Mucosa of descending colon (tissue), 3 donors: Measurements from ENCODE around the gene RPS6KC1. TPM values are rescaled to one million over a fixed set of nuclear protein-coding genes. Genes with fewer than 3 reads are reported as not detected.
"Not testable (repeated sequence)": the region's sequence is repeated elsewhere in the genome, so short reads cannot be mapped to it uniquely, and the experiment has no call there.

Source experiments
- ATAC-seq: fragments of 200-7000 bp; cut with Tn5 transposase; one replicate; pipeline ENCODE4 v1.9.1; 2020; ENCODE audit warnings: mild to moderate bottlenecking, moderate library complexity
- DNase-seq, 3 donors: peaks; one replicate each; pipeline ENCODE4 v3.0.0-alpha.2; 2020
- H3K36me3 ChIP-seq: fragments of 200-600 bp; one replicate; pipeline ENCODE4 v1.8.0; 2021; ENCODE audit warnings: low read depth, mild to moderate bottlenecking
- H3K4me1 ChIP-seq: fragments of 200-600 bp; one replicate; pipeline ENCODE4 v1.8.0; 2021; ENCODE audit warnings: low read depth, mild to moderate bottlenecking
- H3K4me3 ChIP-seq: fragments of 200-600 bp; one replicate; pipeline ENCODE4 v1.8.0; 2021; ENCODE audit warnings: mild to moderate bottlenecking
- H3K9me3 ChIP-seq: fragments of 200-600 bp; one replicate; pipeline ENCODE4 v1.8.0; 2021; ENCODE audit warnings: mild to moderate bottlenecking
- intact Hi-C, 2 donors: fragments of 100-400 bp; cut with DNase I in 1 of 2; cut with micrococcal nuclease in 1 of 2; formaldehyde crosslinking; loops; one replicate each; pipeline versions ENCODE4 v1.11.0 to v1.11.1; 2022; cut with DNase I, micrococcal nuclease
- total RNA-seq, 3 donors: library from RNA; stranded (reverse); fragmentation: NEBNext Ultra II Directional in 2 of 3; extraction: Animal tissue kit (Norgen Biotek cat#: 25700) in 2 of 3; gene quantifications; one replicate each; pipeline versions ENCODE4 v1.2.1 to v1.2.4, GENCODE V29; 2021 to 2023
- TF ChIP-seq, protein P1 (sequence below): fragments of 200-600 bp; IDR thresholded peaks from one replicate; pipeline ENCODE4 v1.8.0; 2022; ENCODE audit warnings: antibody characterized with exemption, mild to moderate bottlenecking
- donor health status: DM: no; HTN: no; CAD: no; lungs with moderate emphysema.
- donor health status: DM: no; HTN: no; CAD: no.
- donor health status: DM: no; HTN: yes; CAD: no.

The RPS6KC1 gene
- total RNA-seq, 3 donors from 2014 or later: 9.0 to 23.4 (median 9.2) TPM

DNA sequence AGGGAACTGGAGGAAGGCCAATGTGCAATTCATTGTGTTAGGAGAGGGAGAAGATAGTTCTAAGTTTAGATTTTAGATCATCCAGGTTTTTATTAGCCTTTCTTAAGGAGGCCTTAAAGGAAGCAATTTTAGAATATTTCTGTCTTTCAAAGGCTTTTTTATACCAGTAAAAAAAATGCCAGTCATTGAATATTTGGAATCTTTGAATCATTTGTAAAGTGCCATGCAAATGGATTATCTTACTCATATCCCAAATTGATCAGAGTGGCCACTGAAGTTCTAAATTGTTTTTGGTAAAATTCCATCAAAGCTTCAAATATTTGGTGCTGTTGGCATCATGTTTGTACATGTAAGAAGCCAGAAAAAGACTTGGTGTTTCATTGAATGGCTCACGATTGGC lies 244.8 kb downstream of the RPS6KC1 start:
- intact Hi-C loops: no loop called here
- DNase-seq: no peak
- Histone ChIP-seq H3K4me1 (no peaks in the 10 kb centered on the region), H3K9me3 (no peaks in the 10 kb centered on the region), H3K4me3 (no peak overlapping the region), H3K36me3 (no peaks in the 10 kb centered on the region)
- TF ChIP-seq, protein P1, sequence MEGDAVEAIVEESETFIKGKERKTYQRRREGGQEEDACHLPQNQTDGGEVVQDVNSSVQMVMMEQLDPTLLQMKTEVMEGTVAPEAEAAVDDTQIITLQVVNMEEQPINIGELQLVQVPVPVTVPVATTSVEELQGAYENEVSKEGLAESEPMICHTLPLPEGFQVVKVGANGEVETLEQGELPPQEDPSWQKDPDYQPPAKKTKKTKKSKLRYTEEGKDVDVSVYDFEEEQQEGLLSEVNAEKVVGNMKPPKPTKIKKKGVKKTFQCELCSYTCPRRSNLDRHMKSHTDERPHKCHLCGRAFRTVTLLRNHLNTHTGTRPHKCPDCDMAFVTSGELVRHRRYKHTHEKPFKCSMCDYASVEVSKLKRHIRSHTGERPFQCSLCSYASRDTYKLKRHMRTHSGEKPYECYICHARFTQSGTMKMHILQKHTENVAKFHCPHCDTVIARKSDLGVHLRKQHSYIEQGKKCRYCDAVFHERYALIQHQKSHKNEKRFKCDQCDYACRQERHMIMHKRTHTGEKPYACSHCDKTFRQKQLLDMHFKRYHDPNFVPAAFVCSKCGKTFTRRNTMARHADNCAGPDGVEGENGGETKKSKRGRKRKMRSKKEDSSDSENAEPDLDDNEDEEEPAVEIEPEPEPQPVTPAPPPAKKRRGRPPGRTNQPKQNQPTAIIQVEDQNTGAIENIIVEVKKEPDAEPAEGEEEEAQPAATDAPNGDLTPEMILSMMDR: no peak
- ATAC-seq: no peak

DNA sequence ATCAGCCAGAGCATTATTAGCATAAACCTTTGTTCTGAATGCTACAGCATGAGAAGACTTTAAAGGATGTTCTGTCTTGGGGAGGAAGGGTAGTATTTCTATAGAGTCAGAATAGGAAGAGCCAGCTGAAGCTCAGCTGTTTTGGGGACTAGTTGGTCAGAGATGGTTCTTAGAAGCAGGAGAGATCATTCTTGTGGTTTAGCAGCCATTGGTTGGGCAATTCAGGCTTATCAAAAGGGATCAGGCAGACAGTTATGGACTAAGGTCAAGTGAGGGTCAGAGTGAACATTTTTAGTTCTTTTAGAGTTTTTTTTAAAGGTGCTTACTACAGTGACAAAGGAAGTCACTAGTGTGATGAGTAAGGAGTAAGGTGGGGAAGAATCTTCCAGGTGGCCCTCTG lies 245.5 kb downstream of the RPS6KC1 start:
- Histone ChIP-seq H3K4me1 (no peaks in the 10 kb centered on the region), H3K36me3 (no peaks in the 10 kb centered on the region), H3K4me3 (no peak overlapping the region), H3K9me3 (no peaks in the 10 kb centered on the region)
- intact Hi-C loops: no loop called here
- ATAC-seq (no peak), DNase-seq (no peak)
- TF ChIP-seq, protein P1: no peak

DNA sequence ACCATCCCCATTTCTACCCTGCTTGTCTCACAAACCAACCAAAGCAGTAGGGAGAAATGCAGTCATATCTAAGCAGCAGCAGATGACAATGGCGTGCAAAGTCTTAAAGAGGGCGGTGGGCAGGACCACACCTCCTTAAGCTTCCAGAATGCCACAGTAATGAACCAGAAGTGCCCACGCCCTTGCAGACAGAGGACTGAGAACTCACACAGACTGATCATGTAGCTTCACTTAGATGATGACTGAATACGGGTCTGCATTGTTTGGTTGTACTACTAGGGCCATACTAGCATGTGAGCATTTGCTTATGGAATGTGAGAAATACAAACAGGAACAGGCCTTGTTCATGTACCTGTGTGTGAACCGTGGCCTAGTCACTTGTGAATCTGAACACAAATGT lies 246.0 kb downstream of the RPS6KC1 start:
- DNase-seq: no peak
- ATAC-seq: no peak

DNA sequence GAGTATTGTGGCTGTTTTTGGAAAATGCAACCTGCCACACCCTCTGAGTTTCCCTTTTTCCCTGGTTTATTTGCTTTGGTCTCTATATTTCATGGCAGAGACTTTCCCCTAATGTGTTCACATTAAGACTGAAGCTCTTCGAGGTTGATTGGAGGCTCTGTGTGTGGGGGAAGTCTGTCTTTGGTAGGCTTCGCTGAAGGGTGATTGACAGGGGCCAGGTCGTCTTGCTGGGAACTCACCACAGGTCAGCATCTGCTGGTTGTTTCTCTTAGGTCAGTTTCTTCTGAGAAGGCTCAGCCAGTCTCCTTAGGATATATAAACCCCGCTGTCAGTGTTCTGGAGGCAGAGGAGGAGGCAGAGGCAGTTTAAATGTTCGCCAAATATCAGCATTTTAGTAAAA lies 249.4 kb downstream of the RPS6KC1 start:
- no peak for ATAC-seq
- TF ChIP-seq, protein P1: no peak
- no peak overlapping the region for H3K4me3 ChIP-seq
- H3K9me3 ChIP-seq: no peaks in the 10 kb centered on the region
- intact Hi-C loops: no loop called here
- no peak for DNase-seq
- no peaks in the 10 kb centered on the region for H3K36me3 ChIP-seq
- H3K4me1 ChIP-seq: no peaks in the 10 kb centered on the region

More for the DNA sequence above, 246.0 kb downstream of the RPS6KC1 start:
- TF ChIP-seq, protein P1: no peak
- H3K4me3 ChIP-seq: no peak overlapping the region
- intact Hi-C loops: no loop called here
- H3K9me3 ChIP-seq: no peaks in the 10 kb centered on the region
- no peaks in the 10 kb centered on the region for H3K4me1 ChIP-seq
- no peaks in the 10 kb centered on the region for H3K36me3 ChIP-seq

DNA sequence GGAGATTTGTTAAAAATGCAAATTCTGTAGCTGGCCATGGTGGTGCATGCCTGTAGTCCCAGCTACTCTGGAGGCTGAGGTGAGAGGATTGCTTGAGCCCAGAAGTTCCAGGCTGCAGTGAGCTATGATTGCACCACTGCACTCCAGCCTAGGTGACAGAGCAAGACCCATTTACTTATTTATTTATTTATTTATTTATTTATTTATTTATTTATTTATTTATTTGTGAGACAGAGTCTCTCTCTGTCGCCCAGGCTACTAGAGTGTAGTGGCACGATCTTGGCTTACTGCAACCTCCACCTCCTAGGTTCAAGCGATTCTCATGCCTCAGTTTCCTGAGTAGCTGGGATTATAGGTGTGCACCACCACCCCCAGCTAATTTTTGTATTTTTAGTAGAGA lies 250.5 kb downstream of the RPS6KC1 start:
- H3K4me1 ChIP-seq, H3K4me3 ChIP-seq, intact Hi-C loops, H3K9me3 ChIP-seq, DNase-seq, H3K36me3 ChIP-seq, ATAC-seq: not testable (repeated sequence)

DNA sequence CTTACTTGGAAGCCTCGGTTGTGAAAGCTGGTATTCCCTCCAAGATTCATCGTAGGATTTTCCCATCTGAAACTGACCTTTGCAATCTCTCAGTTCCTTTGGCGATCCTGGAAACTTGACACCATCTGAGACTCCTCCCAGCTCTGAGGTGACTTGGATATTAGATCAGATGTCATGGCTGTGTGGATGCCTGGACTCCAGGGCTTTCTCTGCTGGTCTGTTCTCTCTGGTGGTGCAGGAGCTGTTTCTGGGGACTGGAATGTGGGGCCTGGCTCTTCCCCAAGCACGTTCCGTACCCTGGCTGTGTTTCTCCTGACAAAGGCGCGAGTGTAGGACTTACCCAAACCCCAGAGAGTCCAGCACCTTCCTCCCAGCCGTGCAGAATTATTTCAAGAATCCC lies 252.2 kb downstream of the RPS6KC1 start:
- TF ChIP-seq, protein P1: no peak
- no peak for DNase-seq
- intact Hi-C loops: no loop called here
- no peaks in the 10 kb centered on the region for H3K4me1 ChIP-seq
- no peaks in the 10 kb centered on the region for H3K36me3 ChIP-seq
- no peaks in the 10 kb centered on the region for H3K9me3 ChIP-seq
- no peak overlapping the region for H3K4me3 ChIP-seq
- no peak for ATAC-seq
